Melanocyte of skin (primary cell): ENCODE measurements around the gene RPS6KA5. TPM values are rescaled to one million over a fixed set of nuclear protein-coding genes. Genes with fewer than 3 reads are reported as not detected.

ENCODE experiments used
- small RNA-seq, 2 donors: library from RNA; depleted of rRNA; stranded (forward); fragments of <200 nt; gene quantifications; one replicate each; pipeline ENCODE3, GENCODE V24; 2012
- total RNA-seq, 2 donors: library from RNA; depleted of rRNA; stranded (reverse); fragments of >200 nt; gene quantifications; 2 replicates each; pipeline ENCODE4 v1.2.3, GENCODE V29; 2012

The RPS6KA5 gene
- total RNA-seq: 1 to 10 TPM; 4.5 to 7.7 TPM

DNA sequence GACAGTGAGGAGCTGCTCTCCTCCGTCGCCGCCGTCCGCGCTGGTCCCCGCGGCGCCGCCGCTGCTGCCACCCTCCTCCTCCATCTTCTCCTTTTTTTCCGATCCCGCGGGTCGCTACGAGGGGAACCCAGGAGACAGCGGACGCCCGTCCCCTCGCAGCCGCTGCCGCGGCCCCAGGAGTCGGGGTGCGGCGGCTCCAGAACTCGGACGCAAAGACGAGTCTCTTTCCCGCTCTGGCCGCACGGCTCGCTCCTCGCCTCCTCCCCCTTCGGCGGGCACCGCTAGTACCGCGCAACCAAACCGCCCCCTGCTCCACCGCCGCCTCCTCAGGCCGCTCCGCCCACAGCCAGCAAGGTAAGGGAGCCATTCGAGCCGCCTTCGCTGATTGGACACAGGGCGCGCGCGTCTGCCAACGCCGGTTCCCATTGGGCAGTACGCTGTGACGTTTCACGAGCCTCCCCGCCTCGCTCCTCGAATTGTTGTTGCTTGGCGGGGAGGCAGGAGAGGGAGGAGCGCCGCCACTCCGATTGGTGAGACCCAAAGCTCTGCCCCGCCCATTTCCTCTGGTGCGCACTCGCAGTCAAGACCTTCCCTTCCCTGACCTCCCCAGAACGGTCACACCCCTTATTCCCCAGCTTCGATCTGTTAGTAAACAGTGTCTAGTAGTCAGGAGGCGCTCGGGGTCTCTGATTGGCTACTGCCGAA, at the start of gene RPS6KA5:
RPS6KA5 (minus strand) TSS at position 291 of the 705 bp plus-strand sequence; CDS start at position 84, 207 bp downstream.

DNA sequence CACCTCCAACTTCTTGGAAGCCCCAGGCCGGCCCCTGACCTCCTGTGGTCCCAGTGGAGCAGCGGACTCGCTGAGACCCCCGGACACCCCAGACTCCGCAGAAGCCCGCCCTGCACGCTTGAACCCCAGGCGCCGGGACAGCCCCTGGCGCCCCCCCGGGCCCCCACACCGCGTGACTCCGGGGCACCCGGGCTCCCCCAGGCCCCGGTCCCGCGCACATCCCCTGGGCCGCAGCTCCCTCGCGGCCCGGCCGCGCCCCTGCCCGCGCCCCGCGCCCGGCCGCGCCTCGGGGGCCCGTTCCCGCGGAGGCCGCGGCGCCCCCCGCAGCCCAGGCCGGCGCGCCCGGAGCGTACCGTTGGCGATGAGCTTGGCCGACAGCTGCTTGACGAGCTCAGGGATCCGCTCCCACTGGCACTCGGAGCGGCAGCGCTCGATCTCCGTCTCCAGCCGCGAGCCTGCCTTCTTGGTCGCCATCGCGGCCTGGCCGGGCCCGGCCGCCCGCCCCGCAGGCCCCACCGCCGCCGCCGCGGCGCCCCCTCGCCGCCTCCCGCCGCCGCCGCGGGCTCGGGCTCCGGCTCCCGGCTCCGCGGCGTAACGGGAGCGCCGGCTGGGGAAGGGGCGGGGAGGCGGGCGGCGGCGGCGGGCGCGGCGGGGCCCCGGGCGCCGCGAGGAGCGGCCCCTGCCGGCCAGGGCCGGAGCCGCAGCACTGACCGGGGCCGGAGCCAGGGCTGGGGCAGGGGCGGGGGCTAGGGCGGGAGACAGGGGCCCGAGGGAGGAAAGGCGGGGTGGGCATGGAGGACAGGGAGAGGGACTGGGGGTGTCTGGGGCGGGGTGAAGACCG, 244.4 kb downstream of the RPS6KA5 start, which contains the start of gene TTC7B:
TTC7B (minus strand) TSS at position 609 of the 841 bp plus-strand sequence; CDS start at position 474, 135 bp downstream.

Small RNAs within 50 kb of the gene (small RNA-seq; reads per million reads assigned to genes)
- 0 reads per million in 2 donors for gene RNU7-30P

Other genes with a start within 250 kb of the RPS6KA5 start
- 10 to 100 TPM; 25.5 to 35.6 TPM for gene TTC7B, start 244.2 kb downstream of the RPS6KA5 start, total RNA-seq
- gene DGLUCY, start 53.4 kb upstream of the RPS6KA5 start, total RNA-seq: 1 to 10 TPM; 6.9 to 9.0 TPM
- under 1 TPM; under 0.01 to 0.33 TPM for gene GPR68, start 184.1 kb upstream of the RPS6KA5 start, total RNA-seq